CD4-positive, CD25-positive, alpha-beta regulatory T cell (primary cell): ENCODE results near the gene TRAF3IP1. TPM values are rescaled to one million over a fixed set of nuclear protein-coding genes. Genes with fewer than 3 reads are reported as not detected.

Experiments
- ATAC-seq, 2 donors: fragments of 150-1000 bp; cut with Tn5 transposase; one replicate each; pipeline ENCODE4 v1.10.0; 2021; ENCODE audit warnings: low read depth in 2 of 2, moderate number of reproducible peaks in 2 of 2, moderate library complexity in 1 of 2
- DNase-seq, 3 donors: peaks; one replicate each; pipeline versions ENCODE4 v3.0.0 to v3.0.0-alpha.2; 2012 to 2022; ENCODE audit warnings: mixed read lengths in 1 of 3
- H3K27ac ChIP-seq: one replicate; pipeline ENCODE4 v1.7.0; 2013; ENCODE audit warnings: mild to moderate bottlenecking, low read length; ENCODE audit not compliant: insufficient read depth, poor library complexity, severe bottlenecking
- H3K27me3 ChIP-seq: one replicate; pipeline ENCODE4 v1.7.0; 2013; ENCODE audit warnings: low read length; ENCODE audit not compliant: control insufficient read depth, insufficient read depth
- H3K36me3 ChIP-seq: one replicate; pipeline ENCODE4 v1.7.0; 2013; ENCODE audit warnings: mild to moderate bottlenecking, low read length, moderate library complexity; ENCODE audit not compliant: control insufficient read depth, insufficient read depth
- H3K4me1 ChIP-seq: 2 replicates; pipeline ENCODE4 v1.7.0; 2013; ENCODE audit warnings: mild to moderate bottlenecking, low read length; ENCODE audit not compliant: insufficient read depth, control insufficient read depth, poor library complexity, severe bottlenecking
- H3K4me3 ChIP-seq: one replicate; pipeline ENCODE4 v1.7.0; 2013; ENCODE audit warnings: low read depth, mild to moderate bottlenecking, low read length, moderate library complexity
- H3K9me3 ChIP-seq, 2 experiments: 1 replicate in 1 of 2; 2 replicates in 1 of 2; pipeline ENCODE4 v1.7.0; 2013; ENCODE audit warnings: low read length in 2 of 2, mild to moderate bottlenecking in 1 of 2, moderate library complexity in 1 of 2; ENCODE audit not compliant: control insufficient read depth in 2 of 2
- H3K27ac Mint-ChIP-seq, 3 donors: one replicate each; pipeline ENCODE4 v1.8.0; 2020 to 2022; ENCODE audit warnings: mild to moderate bottlenecking in 3 of 3, mixed read lengths in 3 of 3, moderate library complexity in 2 of 3
- H3K27me3 Mint-ChIP-seq: one replicate; pipeline ENCODE4 v1.8.0; 2022; ENCODE audit warnings: mild to moderate bottlenecking, mixed read lengths
- H3K36me3 Mint-ChIP-seq: one replicate; pipeline ENCODE4 v1.8.0; 2020; ENCODE audit warnings: mixed read lengths
- H3K4me1 Mint-ChIP-seq, 4 donors: one replicate each; pipeline ENCODE4 v1.8.0; 2020 to 2022; ENCODE audit warnings: mixed read lengths in 4 of 4, mild to moderate bottlenecking in 1 of 4
- H3K4me3 Mint-ChIP-seq, 4 donors: one replicate each; pipeline ENCODE4 v1.8.0; 2020 to 2022; ENCODE audit warnings: mild to moderate bottlenecking in 4 of 4, mixed read lengths in 4 of 4, moderate library complexity in 3 of 4
- H3K9me3 Mint-ChIP-seq, 7 donors: one replicate each; pipeline ENCODE4 v1.8.0; 2020 to 2022; ENCODE audit warnings: mixed read lengths in 7 of 7, mild to moderate bottlenecking in 3 of 7, moderate library complexity in 2 of 7
- polyA plus RNA-seq, 4 donors: library from polyadenylated mRNA; unstranded; fragments of 300-500 nt; fragmentation: Illumina TruSeq; gene quantifications; one replicate each; pipeline ENCODE4 v1.2.3, GENCODE V29; 2021
- total RNA-seq: library from RNA; stranded (reverse); gene quantifications from one replicate; pipeline ENCODE4 v1.2.3, GENCODE V29; 2022

Gene TRAF3IP1
- total and polyA plus RNA-seq, 5 donors from 2014 or later: 3.1 to 9.9 (median 3.5) TPM

DNA sequence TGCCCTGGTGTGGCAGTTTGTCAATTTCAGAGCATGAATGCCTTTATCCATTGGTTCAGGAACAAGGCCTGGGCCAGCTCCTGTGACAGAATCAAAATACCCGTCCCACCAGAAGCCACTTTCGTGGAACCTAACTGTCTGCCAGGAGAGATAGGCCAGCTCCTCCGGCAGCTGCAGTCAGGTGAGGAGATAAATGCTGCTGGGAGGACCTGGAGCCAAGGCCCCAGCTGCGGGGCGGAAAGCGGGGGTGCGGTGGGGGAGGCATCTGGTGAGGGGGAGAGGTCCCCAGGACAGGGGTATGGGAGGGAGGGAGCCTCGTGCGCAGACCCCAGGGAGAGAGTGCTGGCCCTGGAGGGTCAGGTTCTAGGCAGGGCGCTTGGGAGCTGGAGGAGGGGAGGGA, 102.0 kb downstream of the TRAF3IP1 start:
- Mint-ChIP-seq H3K27ac (peak overlapping the region in 2 of 3 donors; percentile 43 to 88), H3K27me3 (no peaks in the 10 kb centered on the region), H3K4me3 (peak overlapping the region in 1 of 4 donors; percentile 57), H3K36me3 (no peaks in the 10 kb centered on the region), H3K9me3 (peaks cover 0 to 2% (median 0%) of the 10 kb centered on the region in 7 donors), H3K4me1 (peaks cover 5 to 14% (median 7%) of the 10 kb centered on the region in 4 donors)
- H3K27me3 ChIP-seq: no peaks in the 10 kb centered on the region
- peaks cover 9% of the 10 kb centered on the region for H3K4me1 ChIP-seq
- no peaks in the 10 kb centered on the region for H3K9me3 ChIP-seq
- no peaks in the 10 kb centered on the region for H3K36me3 ChIP-seq
- no peak for ATAC-seq
- H3K27ac ChIP-seq: no peak overlapping the region
- H3K4me3 ChIP-seq: no peak overlapping the region
- DNase-seq: no peak

DNA sequence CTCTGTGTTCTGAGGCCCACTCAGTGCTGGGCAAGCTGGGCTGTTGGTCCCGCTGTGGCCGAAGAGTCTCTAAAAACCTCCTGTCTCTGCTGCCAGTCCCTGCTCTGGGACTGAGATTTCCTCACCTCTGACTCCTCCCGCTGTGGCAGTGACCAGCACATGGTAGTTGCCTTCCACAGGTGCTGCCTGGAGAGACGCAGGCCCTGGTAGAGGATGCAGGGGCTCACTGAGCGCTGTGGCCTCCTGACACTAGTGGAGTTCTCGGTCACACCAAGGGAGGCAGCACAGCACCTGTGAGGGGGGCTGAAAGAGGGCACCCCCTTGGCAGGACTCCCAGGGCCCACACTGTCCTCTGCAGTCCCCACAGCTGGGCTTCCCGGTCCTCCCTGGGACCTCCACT, 102.6 kb downstream of the TRAF3IP1 start:
- peaks cover 2% of the 10 kb centered on the region for H3K36me3 Mint-ChIP-seq

DNA sequence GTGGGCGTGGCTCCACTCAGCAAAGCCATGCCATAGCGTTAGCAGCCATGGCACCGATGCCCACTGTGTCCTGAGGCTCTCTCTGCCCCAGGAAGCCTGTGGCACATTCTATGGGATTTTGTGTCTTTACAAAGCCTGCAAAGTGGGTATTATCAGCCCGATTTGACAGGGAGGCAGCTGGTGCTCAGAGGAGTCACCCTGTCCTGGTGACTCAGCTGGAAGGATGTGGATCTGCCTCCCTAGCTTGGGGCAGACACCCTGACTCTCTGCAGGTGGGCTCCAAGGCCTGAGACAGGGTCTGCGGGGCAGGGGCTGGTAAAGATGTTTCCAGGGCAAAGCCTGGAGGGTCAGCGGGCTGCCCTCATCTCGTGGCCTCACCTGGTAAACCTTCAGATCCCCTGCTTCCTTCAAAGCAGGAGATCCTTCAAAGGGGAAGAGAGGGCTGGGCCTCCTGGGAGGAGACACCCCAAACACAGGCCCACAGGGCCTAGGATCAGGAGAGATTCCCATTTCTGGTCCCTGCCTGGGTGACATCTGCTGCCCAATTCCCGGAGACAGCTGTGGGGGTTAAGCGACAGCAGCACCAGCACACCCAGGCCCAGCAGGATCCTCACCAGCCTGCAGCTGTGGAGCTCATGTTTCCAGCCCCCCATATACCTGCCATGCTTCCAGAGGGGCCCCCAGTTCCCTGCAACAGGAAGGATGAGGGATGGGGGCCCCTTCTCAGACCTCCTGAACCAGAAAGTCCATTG, 103.4 kb downstream of the TRAF3IP1 start:
- H3K27me3 Mint-ChIP-seq: no peaks in the 10 kb centered on the region
- Histone ChIP-seq H3K36me3 (no peaks in the 10 kb centered on the region), H3K27ac (no peak overlapping the region), H3K9me3 (no peaks in the 10 kb centered on the region), H3K27me3 (no peaks in the 10 kb centered on the region), H3K4me3 (no peak overlapping the region), H3K4me1 (peaks cover 22% of the 10 kb centered on the region)
- H3K36me3 Mint-ChIP-seq: peaks cover 3% of the 10 kb centered on the region
- peaks cover 0 to 2% (median 0%) of the 10 kb centered on the region in 7 donors for H3K9me3 Mint-ChIP-seq
- no peak for ATAC-seq
- peak overlapping the region; percentile 65 to 81 (median 74) for H3K4me3 Mint-ChIP-seq
- peaks cover 12 to 26% (median 17%) of the 10 kb centered on the region in 4 donors for H3K4me1 Mint-ChIP-seq
- peak overlapping the region in 1 of 3 donors; percentile 69 for H3K27ac Mint-ChIP-seq
- DNase-seq: no peak

More for the DNA sequence above, 102.6 kb downstream of the TRAF3IP1 start:
- Histone ChIP-seq H3K4me3 (no peak overlapping the region), H3K27me3 (no peaks in the 10 kb centered on the region), H3K4me1 (peaks cover 14% of the 10 kb centered on the region), H3K9me3 (no peaks in the 10 kb centered on the region), H3K36me3 (no peaks in the 10 kb centered on the region), H3K27ac (no peak overlapping the region)
- H3K27me3 Mint-ChIP-seq: no peaks in the 10 kb centered on the region
- H3K4me3 Mint-ChIP-seq: no peak overlapping the region
- peaks cover 10 to 21% (median 12%) of the 10 kb centered on the region in 4 donors for H3K4me1 Mint-ChIP-seq
- DNase-seq: no peak
- ATAC-seq: no peak
- H3K9me3 Mint-ChIP-seq: peaks cover 0 to 2% (median 0%) of the 10 kb centered on the region in 7 donors
- H3K27ac Mint-ChIP-seq: no peak overlapping the region

DNA sequence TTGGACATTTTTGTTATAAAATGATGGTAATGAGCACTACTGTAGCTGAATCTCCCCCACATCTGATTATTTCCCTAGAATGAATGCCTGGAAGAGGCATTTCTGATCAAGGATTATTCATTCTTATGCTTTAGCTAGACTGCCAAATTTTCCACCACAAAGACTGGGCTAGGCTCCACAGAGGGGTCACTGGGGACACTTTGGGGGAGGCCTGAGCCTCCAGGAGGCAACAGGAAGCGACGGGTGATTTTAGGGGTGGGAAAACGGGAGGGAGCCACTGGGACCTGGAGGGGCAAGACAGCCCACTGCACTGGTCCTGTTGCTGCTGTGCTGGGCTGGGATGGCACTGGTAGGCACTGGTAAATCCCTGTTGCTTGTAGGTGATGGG, 104.0 kb downstream of the TRAF3IP1 start:
- Histone ChIP-seq H3K9me3 (no peaks in the 10 kb centered on the region), H3K4me1 (peaks cover 28% of the 10 kb centered on the region), H3K4me3 (no peak overlapping the region), H3K36me3 (no peaks in the 10 kb centered on the region), H3K27me3 (no peaks in the 10 kb centered on the region), H3K27ac (no peak overlapping the region)
- Mint-ChIP-seq H3K9me3 (peaks cover 0 to 2% (median 0%) of the 10 kb centered on the region in 7 donors), H3K4me1 (peaks cover 14 to 30% (median 22%) of the 10 kb centered on the region in 4 donors), H3K36me3 (peaks cover 5% of the 10 kb centered on the region), H3K27ac (no peak overlapping the region), H3K4me3 (peak overlapping the region; percentile 65 to 81 (median 74)), H3K27me3 (no peaks in the 10 kb centered on the region)
- ATAC-seq (no peak), DNase-seq (no peak)

DNA sequence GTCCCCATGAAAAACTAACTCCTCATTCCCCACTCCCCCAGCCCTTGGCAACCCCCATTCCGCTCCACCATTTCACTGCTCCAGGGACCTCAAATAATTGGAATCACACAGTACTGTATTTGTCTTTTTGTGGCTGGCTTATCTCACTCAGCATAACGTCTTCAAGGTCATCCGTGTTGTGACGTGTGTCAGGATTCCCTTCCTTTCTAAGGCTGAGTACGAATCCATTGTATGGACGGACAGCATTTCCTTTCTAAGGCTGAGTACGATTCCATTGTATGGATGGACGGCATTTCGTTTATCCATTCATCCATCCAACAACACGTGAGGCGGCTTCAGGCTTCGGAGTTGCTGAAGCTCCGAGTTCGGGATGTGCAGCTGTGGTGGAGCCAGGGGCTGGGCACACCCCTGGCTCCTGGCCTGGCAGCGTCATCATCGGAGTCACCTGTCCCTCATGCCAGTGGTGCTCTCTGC, 105.2 kb downstream of the TRAF3IP1 start:
- H3K4me3 ChIP-seq: no peak overlapping the region

DNA sequence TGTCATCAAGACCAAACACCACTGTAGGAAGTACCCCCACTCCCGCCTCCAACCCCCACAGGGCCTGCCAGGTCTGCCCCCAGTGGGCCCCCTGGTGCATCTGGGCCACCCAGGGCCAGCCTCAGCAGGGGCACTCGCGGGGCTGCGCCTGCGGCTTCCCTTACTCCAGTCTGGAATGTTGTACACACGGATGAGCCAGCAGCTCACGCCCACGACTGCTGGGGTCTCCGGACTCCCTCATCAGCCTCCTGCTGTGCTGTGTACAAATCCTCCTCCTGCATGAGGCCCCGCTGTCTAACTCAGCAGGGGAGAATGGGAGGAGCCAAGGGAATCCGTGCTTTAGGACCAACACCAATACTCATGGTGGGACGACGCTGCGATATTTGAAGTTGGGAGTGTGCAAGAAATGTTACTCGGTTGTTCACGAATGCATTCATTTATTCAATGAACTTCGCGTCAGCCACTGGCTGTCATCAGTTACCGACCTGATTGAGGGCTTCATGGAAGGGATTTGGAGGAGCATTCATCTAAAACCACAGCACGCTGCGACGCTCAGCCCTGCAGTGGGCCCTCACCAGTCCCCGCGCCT, 105.8 kb downstream of the TRAF3IP1 start:
- Histone ChIP-seq H3K36me3 (peaks cover 10% of the 10 kb centered on the region), H3K4me1 (peaks cover 30% of the 10 kb centered on the region), H3K9me3 (no peaks in the 10 kb centered on the region), H3K27me3 (no peaks in the 10 kb centered on the region), H3K27ac (peak overlapping the region; percentile 81), H3K4me3 (peak overlapping the region; percentile 84)
- Mint-ChIP-seq H3K4me1 (peaks cover 23 to 46% (median 34%) of the 10 kb centered on the region in 4 donors), H3K27ac (peak overlapping the region; percentile 82 to 94 (median 90)), H3K27me3 (no peaks in the 10 kb centered on the region), H3K4me3 (peak overlapping the region; percentile 87 to 92 (median 92)), H3K9me3 (peaks cover 0 to 3% (median 0%) of the 10 kb centered on the region in 7 donors), H3K36me3 (peaks cover 18% of the 10 kb centered on the region)
- DNase-seq: no peak
- ATAC-seq: peak in 1 of 2 donors; percentile 9

More for the DNA sequence above, 105.2 kb downstream of the TRAF3IP1 start:
- Histone ChIP-seq H3K27me3 (no peaks in the 10 kb centered on the region), H3K27ac (no peak overlapping the region), H3K9me3 (no peaks in the 10 kb centered on the region), H3K4me1 (peaks cover 30% of the 10 kb centered on the region), H3K36me3 (peaks cover 6% of the 10 kb centered on the region)
- Mint-ChIP-seq H3K9me3 (peaks cover 0 to 3% (median 0%) of the 10 kb centered on the region in 7 donors), H3K27ac (peak overlapping the region in 2 of 3 donors; percentile 13 to 60), H3K27me3 (no peaks in the 10 kb centered on the region), H3K36me3 (peaks cover 14% of the 10 kb centered on the region), H3K4me1 (peaks cover 21 to 41% (median 30%) of the 10 kb centered on the region in 4 donors), H3K4me3 (peak overlapping the region; percentile 84 to 92 (median 89))
- ATAC-seq: no peak
- no peak for DNase-seq

DNA sequence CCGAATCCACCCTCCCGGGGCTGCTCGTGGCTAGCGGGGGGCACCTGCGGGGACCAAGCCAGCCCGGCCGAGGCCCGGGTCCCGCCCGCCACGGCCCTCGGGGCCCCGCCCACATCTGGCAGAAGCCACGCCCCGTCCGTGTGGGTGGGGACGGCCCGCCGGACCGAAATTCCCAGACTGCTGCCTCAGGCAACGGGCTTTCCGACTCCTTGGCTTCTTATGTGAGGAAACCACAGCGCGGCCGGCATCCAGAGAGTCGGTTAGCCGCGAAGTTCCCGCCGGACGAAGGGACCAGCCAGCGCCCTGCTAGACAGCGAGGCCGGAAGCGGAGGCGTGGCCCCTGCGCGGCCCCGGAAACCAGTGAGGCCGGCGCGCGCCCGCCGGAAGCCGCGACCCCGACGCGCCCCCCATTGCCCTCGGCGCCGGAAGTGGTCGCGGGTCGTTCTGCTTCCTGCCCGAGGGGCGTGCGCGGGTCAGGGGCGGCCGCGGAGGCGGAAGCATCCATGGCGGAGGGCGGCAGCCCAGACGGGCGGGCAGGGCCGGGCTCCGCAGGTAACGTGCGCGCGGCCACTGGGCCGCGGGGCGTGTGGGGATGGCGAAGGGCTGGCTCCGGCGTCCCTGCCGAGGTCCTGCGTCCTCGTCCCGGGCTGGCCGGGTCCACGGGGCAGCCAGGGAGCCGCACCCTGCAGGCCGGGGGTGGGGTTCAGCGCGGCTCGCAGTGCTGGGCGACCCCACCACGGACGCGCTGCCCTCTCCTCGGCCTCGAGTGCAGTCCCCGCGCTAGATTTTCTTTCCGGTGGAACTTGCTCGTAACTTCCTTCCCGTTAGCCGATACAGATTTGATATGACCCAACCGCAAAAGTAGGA, 106.5 kb downstream of the TRAF3IP1 start, which contains the start of gene ASB1:
ASB1 (plus strand) TSS at position 360 of the 867 bp plus-strand sequence; CDS start at position 504, 144 bp downstream.
- Histone ChIP-seq H3K36me3 (peaks cover 12% of the 10 kb centered on the region), H3K4me3 (peak within 1 kb of the TSS; percentile 84), H3K4me1 (peaks cover 30% of the 10 kb centered on the region), H3K27ac (peak within 1 kb of the TSS; percentile 81), H3K9me3 (no peaks in the 10 kb centered on the region), H3K27me3 (no peaks in the 10 kb centered on the region)
- peaks cover 20% of the 10 kb centered on the region for H3K36me3 Mint-ChIP-seq
- peaks cover 23 to 54% (median 41%) of the 10 kb centered on the region in 4 donors for H3K4me1 Mint-ChIP-seq
- peak within 1 kb of the TSS; percentile 86 to 96 (median 90) for H3K27ac Mint-ChIP-seq
- DNase-seq (peak; percentile 72 to 91 (median 80)), ATAC-seq (peak; percentile 85 to 87)
- H3K27me3 Mint-ChIP-seq: no peaks in the 10 kb centered on the region
- H3K4me3 Mint-ChIP-seq: peak within 1 kb of the TSS; percentile 91 to 93 (median 92)
- peaks cover 0 to 3% (median 0%) of the 10 kb centered on the region in 7 donors for H3K9me3 Mint-ChIP-seq
